ENCODE measurements around the gene DPH5.
"Not testable (repeated sequence)": the region's sequence is repeated elsewhere in the genome, so short reads cannot be mapped to it uniquely, and the experiment has no call there.

- not testable (repeated sequence) for TF ChIP-seq SMC3 (IDR thresholded peaks at IDR 0.05; ENCODE audit: borderline replicate concordance, low read length); POLR2A (IDR thresholded peaks at IDR 0.05; ENCODE audit: low read depth, low read length); CTCF (IDR thresholded peaks at IDR 0.05 in 2 of 3, conservative IDR thresholded peaks at IDR 0.05 in 1 of 3; ENCODE audit: control insufficient read depth in 2 of 3, extremely low read depth in 1 of 3, insufficient read depth in 1 of 3, low read depth in 3 of 3, low read length in 3 of 3); NFYB (IDR thresholded peaks at IDR 0.05; ENCODE audit: insufficient read depth, low read depth, low read length); E4F1 (IDR thresholded peaks at IDR 0.05; ENCODE audit: borderline replicate concordance, partially characterized antibody); ATF2 (IDR thresholded peaks at IDR 0.05; ENCODE audit: low read length); EZH2 (IDR thresholded peaks at IDR 0.05; ENCODE audit: borderline replicate concordance, control insufficient read depth, low read depth, low read length); SREBF2 (IDR thresholded peaks at IDR 0.05; ENCODE audit: low read length); MAX (IDR thresholded peaks at IDR 0.05; ENCODE audit: low read depth, low read length); PKNOX1 (IDR thresholded peaks at IDR 0.05); POLR2AphosphoS5 (IDR thresholded peaks at IDR 0.05; ENCODE audit: low read length); SP1 (IDR thresholded peaks at IDR 0.05; ENCODE audit: low read depth, low read length); JUND (IDR thresholded peaks at IDR 0.05; ENCODE audit: low read depth, low read length); ZBTB40 (IDR thresholded peaks at IDR 0.05; ENCODE audit: borderline replicate concordance)
Observed at GRCh38 chr1:100947816-100948215, 77.8 kb downstream of the DPH5 start.

All from GM12878 (cell line).